Measurements from ENCODE around the gene FKBP6.

- TF ChIP-seq POLR2A (IDR thresholded peaks at IDR 0.05): no peak
- TF ChIP-seq CTCF (IDR thresholded peaks at IDR 0.05): no peak
Measured at GRCh38 chr7:73328696-73329095, 735 bp downstream of the FKBP6 start.
